Endothelial cell of umbilical vein (primary cell): ENCODE data around the gene GCNT1.

ENCODE experiments used
- CTCF ChIP-seq, 2 donors: IDR thresholded peaks; 1 replicate in 1 of 2; 2 replicates in 1 of 2; pipeline ENCODE4 v1.5.1; 2011; ENCODE audit warnings: low read length in 2 of 2, mild to moderate bottlenecking in 2 of 2, moderate library complexity in 2 of 2, control low read depth in 1 of 2, inconsistent platforms in 1 of 2, low read depth in 1 of 2; ENCODE audit not compliant: insufficient read depth in 1 of 2; ENCODE audit errors: extremely low read depth in 1 of 2
- EZH2 ChIP-seq: IDR thresholded peaks from 2 replicates; pipeline ENCODE4 v1.6.1; 2012; ENCODE audit warnings: borderline replicate concordance, low read depth, mild to moderate bottlenecking, moderate library complexity, low read length, inconsistent platforms; ENCODE audit not compliant: severe bottlenecking
- MAX ChIP-seq: IDR thresholded peaks from 2 replicates; pipeline ENCODE4 v1.6.1; 2011; ENCODE audit not compliant: insufficient read depth, insufficient read length
- MYC ChIP-seq: IDR thresholded peaks from one replicate; pipeline ENCODE4 v1.6.1; 2011; ENCODE audit warnings: mild to moderate bottlenecking, low read depth, low read length
- POLR2A ChIP-seq: IDR thresholded peaks from 2 replicates; pipeline ENCODE4 v1.6.1; 2012; ENCODE audit warnings: low read depth, mild to moderate bottlenecking, control low read depth, low read length
- POLR2AphosphoS5 ChIP-seq: IDR thresholded peaks from 2 replicates; pipeline ENCODE4 v1.6.1; 2012; ENCODE audit warnings: low read depth, mild to moderate bottlenecking, control low read depth, low read length, moderate library complexity; ENCODE audit not compliant: insufficient read depth

GRCh38 chr9:76516871-76517270, 57.9 kb downstream of the GCNT1 start:
- TF ChIP-seq POLR2AphosphoS5 (no peak), CTCF (IDR thresholded peaks at IDR 0.05; ENCODE audit: extremely low read depth in 1 of 2, insufficient read depth in 1 of 2, low read depth in 1 of 2, low read length in 2 of 2) (no peak), POLR2A (no peak), EZH2 (no peak), MAX (no peak), MYC (no peak)
